SK-N-MC (cell line): ENCODE data around the gene RTTN.

Source experiments
- EZH2 ChIP-seq: fragments of 200-600 bp; sonication (generic); IDR thresholded peaks from one replicate; pipeline ENCODE4 v1.6.1; 2017; ENCODE audit warnings: antibody characterized with exemption
- FOXP2 ChIP-seq: optimal IDR thresholded peaks from 2 replicates; pipeline ENCODE3; 2011; ENCODE audit warnings: mild to moderate bottlenecking, moderate library complexity; ENCODE audit not compliant: insufficient read depth; ENCODE audit errors: extremely low read length, control extremely low read depth
- POLR2AphosphoS5 ChIP-seq: IDR thresholded peaks from 2 replicates; pipeline ENCODE4 v1.6.1; 2012; ENCODE audit warnings: mild to moderate bottlenecking, low read depth, low read length, borderline replicate concordance

- TF ChIP-seq POLR2AphosphoS5 (no peak), EZH2 (no peak), FOXP2 (no peak)
Observed at GRCh38 chr18:70149156-70149555, 56.3 kb downstream of the RTTN start.
